HG02623 (cell line): ENCODE results near the gene RFPL3.

ENCODE experiments used
- ATAC-seq: cut with Tn5 transposase; IDR thresholded peaks from one replicate; pipeline ENCODE4 v1.9.1; 2021; ENCODE audit warnings: moderate library complexity; ENCODE audit not compliant: unreplicated experiment

RFPL3 gene

GRCh38 chr22:32410459-32410858, 52.8 kb downstream of the RFPL3 start:
- no peak for ATAC-seq
